ENCODE results near the gene SKAP2. TPM values are rescaled to one million over a fixed set of nuclear protein-coding genes. Genes with fewer than 3 reads are reported as not detected.

Gene SKAP2
- total RNA-seq, 1 donor from 2014 or later, result 7.9 TPM

DNA sequence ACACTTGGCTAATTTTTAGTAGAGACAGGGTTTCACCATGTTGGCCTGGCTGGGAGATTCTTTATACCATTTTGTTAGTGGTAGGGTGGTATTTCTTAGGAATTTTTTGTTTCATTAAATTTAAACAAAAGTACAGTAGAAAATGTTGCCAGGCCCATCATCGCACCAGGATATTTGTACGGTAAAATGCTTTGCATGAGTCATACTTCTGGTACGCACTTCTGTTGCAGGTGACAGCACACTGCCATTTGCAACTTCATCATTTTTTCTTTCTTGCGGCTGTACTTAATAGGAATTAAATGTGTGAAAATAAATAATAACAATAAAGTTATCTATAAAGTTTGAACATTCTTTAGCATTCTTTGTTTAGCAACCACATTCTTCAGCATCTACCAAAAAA lies 195.6 kb downstream of the SKAP2 start:
- intact Hi-C loops (cut with micrococcal nuclease), result loop anchor here (5.0 to 10.0 kb wide), 4 partner anchors 172 to 592 kb away; partner anchors contain the start of genes CBX3, HNRNPA2B1 and SNX10

DNA sequence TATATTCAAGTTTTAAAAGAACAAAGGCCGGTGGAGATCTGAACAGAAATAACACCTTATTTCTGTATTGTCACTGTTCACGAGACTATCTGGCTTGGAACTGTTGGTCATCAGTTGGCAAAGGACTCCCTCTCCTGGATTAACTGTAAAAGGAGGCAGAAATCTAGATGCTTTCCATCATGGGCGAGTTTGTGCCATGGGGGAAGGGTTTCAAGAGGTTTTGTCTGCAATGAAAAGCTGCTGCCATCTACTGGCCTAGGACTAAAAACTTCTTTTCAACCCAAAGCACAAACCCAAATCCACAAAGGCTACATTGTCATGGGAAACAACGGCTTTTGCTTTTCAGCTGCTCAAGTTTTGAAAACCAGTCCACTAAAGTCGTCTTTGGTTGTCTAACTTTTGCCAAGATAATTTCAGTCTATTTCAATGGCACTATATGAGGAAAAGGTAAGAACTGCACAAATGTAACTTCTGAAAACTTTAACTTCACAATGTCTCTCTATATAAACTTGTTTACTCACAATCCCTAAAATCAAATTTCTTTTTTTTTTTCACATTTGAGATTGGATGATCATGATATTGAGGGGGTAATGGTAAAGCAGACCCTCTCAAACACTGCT lies 196.8 kb downstream of the SKAP2 start:
- intact Hi-C loops (cut with micrococcal nuclease), result loop anchor here (1.0 to 10.0 kb wide), 8 partner anchors 170 to 774 kb away; partner anchors contain the start of genes CBX3, HNRNPA2B1 and SNX10

DNA sequence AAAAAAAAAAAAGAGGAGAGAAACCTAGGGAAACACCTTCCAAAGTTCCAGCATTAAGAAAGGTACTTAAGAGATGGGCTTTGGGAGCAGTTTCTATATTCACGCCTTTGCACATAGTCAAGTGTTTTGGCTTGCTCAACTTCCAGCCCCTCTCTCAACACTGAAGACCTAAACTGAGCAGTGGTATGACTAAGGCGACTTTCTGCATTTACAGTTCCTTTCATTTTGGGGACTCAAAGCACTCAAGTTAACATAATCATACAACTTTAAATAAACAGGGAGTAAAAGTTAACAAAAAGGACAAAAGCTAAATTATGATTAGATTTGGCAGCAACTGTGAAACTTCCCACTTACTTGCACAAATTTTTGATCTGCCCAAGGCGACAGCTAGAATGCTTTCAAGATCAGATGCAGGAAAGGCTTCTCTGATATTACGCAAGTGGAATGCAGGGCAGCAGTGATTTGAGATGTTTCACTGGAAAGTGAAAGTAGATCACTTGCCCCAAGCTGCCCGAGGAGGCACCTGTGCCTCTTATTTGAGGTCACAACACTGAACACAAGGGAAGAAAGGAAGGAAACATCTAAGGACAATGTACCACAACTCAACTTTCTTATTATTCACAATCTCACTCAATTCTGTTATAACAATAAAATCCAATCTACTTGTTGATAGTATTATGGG lies 199.5 kb downstream of the SKAP2 start:
- intact Hi-C loops (cut with micrococcal nuclease), result loop anchor here (5.0 to 10.0 kb wide), 4 partner anchors 168 to 588 kb away; partner anchors contain the start of genes CBX3, HNRNPA2B1 and SNX10

DNA sequence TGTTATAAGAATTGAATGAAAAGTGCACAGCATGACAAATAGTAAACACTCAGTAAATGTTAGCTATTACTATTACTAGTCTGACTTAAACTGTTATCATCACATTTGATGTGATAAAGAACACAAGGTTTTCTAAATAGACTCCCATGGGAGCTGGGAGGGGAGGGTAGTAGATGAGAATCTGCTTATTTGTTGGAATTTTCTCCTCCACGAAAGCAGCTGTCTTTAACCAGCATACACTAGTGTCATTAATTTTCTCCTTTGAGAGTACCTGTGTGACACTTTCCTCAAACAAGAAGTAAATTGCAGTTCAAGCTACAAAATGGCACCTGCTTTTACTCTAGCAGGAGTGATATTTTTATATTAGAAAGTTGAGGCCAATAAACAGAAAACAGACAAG lies 200.1 kb downstream of the SKAP2 start:
- intact Hi-C loops (cut with micrococcal nuclease), result loop anchor here (10.0 kb wide), 1 partner anchor 369 kb away; the partner anchor contains the start of gene SNX10

DNA sequence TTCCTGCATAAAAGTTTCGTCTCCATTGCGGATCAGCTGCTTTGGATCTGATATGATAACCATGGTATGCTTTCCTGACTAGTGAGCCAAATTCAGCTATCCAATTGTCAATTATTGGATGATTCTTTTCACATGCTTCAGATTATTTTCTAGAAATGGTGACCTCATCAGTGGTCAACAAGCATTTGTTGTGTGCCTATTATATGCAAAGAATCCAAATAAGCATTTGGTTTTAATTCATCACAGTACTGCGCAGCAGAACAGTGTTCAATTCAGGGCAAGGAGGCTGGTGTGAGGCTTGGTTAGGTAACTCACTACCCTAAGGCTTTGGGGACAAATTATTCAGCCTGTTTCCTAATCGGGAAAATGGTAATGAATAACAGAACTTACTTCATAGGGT lies 200.5 kb downstream of the SKAP2 start:
- intact Hi-C loops (cut with micrococcal nuclease), result loop anchor here (10.0 kb wide), 1 partner anchor 369 kb away; the partner anchor contains the start of gene SNX10

DNA sequence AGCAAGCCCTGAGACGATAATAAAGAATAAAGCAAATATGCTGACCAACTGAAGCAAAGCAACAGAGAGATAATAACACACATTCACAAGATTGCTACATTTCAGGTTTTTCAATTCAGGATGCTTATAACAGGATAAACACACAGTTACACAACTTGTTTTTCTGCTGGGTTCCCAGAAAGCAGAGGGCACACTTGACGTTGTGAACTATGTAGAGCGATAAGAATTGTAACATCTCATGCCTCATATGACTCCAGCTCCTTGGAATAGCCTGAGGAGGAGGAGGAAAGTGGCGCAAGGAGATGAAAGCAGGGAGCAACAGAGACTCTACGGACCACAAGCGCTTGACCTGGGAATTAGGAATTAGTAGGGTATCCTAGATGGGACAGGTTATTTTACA lies 201.7 kb downstream of the SKAP2 start:
- intact Hi-C loops (cut with micrococcal nuclease), result loop anchor here (10.0 kb wide), 1 partner anchor 368 kb away; the partner anchor contains the start of gene SNX10

DNA sequence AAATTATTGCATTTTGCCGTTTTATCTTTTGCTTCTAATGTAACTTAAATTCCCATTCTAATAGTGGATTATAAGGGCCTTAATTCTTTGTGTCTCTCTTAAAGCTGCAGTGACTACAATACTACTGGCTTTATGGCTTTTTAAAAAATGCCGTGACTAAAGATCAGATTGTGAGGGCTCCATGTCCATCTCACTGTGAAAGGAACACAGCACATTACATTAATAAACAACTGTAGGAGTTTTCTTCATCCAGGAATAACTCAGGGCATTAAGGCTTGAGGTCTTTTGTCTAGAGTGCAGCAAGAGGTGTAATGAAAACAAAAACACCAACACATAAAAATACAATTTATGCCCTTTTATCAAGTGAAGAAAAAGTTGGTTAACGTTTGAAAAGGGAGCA lies 205.3 kb downstream of the SKAP2 start:
- intact Hi-C loops (cut with micrococcal nuclease), result no loop called here

DNA sequence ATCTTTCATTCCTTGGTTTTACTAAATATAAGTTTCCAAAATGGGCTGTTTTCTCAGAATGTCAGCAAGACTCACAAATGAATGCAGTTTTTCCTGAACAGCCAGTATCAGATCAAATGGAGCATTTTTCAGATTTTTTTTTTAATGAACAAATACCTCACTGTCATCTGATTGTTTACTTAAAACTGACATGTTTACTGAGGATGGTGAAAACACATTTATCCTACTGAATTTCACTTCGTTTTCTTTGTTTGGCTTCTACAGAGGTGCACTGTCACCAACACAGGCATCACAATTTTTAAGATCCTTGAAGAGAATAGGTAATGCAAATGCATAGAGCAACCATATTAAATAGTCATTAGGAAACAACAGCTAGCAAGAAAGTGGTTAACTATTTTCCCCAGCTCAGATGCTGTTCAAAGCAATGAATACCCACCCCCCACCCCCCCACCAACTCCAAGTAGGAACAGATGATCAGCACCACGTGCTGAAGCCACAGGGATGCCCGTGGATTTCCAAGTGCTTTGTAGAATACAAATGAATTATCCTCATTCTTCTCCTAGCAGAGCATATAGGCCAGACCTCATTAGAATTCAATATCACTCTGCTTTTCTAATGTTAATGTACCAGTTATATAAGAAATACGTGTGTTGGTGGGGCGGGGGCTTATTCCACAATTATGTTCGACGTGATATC lies 205.9 kb downstream of the SKAP2 start:
- intact Hi-C loops (cut with micrococcal nuclease), result no loop called here

DNA sequence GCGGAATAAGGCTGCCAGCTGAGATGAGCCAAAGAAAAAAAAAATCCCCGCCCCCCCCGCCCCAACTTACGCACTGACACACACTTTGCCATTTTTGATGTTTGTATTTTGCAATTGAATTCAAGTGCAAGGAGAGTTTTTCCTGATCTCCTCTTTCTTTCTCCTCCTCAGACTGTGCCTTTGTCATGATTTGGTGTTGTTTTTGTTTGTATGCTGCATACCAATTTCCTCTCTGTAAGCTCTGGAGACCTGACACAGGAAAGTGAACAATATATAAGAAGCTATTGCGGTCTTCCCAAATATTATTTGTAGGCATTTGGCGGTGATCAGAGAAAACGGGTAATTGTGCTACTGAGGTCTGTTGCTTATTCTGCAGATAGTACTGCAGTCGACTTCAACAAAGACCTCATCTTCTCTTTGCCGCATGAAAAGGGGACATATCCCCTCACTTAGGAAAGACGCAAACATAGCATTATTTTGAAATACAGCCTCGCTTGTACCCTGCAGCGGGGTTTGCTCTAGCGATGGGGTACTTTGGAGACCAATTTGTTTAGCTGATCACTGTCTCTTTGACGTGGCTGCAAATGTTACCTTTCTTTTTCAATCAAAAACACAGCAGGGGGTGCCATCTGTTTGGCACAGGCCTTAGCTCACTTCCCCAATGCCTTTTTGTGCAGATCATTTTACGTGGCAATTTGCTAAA lies 206.6 kb downstream of the SKAP2 start:
- intact Hi-C loops (cut with micrococcal nuclease), result no loop called here

DNA sequence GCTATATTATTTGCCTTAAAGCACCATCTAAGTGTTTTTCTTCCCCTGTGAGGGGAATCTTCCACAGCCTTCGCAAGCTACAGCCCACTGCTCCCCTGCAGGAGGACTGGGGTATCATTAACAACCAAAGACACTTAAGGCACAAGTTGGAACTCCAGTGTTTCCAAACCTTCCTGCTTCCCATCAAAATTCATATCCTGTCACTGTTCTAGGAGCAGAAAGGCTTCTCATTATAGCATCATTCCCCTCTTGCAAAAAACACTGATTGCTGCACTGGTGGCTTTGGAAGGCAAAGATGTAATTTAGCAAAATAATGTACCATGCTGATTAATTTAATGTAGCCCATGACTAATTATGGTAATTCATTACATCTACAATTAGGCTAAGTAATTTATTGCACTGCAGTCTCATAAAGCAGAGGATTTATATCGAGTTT lies 207.2 kb downstream of the SKAP2 start:
- intact Hi-C loops (cut with micrococcal nuclease), result no loop called here

DNA sequence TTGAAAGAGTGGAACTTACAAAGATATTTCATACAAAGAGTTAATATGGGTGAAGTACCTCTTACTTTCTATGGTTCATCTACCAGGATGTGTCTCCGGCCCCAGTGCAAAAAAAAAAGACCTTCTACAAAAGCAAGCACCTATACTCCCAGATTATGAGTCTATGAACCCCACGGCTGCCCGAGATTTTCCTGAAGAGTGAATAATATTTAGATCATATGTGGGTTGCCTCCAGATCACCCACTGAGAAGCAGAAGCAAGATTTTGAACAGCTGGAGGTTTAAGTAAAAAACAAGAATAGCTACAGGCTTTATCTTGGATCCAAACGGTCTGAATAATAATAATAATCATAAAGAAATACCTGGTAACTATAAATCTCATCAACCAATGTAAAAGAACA lies 207.7 kb downstream of the SKAP2 start:
- intact Hi-C loops (cut with micrococcal nuclease), result no loop called here

DNA sequence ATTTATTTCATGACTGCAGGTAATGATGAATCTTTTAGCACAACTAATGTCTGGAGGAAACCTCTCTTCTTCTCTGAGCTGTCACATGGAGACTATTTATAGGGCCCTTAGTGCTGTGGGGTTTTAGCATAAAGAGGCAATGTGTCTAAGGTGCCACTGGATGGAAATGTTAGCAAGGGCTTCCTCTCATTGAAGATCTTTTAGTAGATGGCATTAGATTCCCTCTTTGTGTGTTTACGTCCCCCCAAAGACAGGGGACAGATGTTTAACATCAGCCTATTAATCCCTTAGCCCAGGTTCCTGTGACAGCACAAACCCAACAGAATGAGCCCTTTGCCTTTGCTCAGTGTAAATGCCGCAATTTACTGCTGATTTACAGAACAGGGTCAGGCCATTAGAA lies 208.6 kb downstream of the SKAP2 start:
- intact Hi-C loops (cut with micrococcal nuclease), result no loop called here

DNA sequence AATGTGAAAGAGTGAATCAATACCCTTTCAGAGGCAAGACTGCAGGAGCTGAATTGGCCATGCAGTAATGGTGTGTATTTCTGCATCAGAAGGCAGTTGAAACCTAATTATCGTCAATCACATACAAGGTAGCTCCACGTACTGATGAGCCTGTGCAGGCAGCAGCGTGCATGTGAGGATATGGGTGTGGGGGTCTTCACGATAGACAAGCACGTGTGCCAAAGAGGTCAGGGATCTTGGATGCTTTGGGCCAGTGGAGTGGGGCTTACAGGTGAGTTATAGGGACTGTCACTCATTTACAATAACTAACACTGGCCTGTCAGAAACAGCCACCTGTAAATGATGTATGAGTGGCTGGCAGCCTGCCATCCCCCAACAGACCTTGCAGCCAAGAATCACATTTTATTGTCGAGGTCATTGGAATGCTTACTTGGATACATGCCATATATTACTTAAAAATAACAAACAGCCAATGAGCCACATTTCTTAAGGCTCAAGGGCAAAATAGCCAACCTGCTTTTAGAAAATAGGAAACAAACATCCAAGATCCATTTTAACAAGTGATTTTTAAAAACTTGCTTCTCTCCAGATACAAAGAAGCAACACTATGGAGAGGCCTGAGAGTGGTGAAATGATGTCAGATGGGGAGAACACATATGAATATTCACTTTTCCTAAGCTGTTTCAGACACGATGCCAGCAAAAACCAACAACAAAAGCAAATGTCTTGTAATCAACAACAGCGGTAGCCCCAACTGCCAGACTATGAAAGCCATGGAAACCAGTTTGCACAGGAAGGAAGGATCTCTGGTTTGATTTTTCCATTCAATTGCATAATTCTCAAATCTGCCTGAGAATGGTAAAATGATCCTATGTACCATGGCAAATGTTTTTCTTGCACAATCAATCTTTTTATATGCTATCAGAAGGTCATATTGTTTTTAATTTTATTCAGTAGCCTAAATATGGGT lies 210.7 kb downstream of the SKAP2 start:
- intact Hi-C loops (cut with micrococcal nuclease), result no loop called here

DNA sequence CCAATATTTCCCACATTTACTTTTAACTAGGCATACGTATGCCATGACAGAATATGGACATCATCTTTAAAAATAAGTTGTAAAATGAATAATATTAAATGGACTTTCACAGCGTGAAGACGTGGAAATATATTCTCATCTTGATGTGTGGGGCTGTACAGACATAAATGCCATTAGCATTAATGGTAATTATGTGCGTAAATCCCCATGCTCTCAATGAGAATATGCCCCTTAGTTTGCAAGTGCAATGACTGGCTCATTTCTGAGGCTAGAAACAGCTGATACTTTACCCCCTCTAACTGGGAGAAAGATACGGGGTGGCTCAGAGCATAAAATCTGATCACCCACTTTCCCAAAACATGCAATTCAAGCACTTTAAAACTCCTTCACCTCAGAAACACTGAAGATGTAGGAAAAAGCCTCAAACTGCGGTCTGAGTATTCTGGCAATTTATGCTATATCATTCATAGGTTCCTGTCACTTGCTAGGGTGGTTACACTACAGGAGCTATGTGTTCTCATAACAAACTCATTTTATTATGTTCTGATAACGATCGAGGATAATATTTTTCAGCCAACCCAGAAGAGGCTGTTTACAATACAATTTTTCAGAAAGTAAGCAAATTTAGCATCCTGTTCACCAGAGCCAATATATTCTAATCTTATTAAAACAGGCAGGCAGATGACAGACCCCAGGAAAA lies 211.8 kb downstream of the SKAP2 start:
- intact Hi-C loops (cut with micrococcal nuclease), result no loop called here

DNA sequence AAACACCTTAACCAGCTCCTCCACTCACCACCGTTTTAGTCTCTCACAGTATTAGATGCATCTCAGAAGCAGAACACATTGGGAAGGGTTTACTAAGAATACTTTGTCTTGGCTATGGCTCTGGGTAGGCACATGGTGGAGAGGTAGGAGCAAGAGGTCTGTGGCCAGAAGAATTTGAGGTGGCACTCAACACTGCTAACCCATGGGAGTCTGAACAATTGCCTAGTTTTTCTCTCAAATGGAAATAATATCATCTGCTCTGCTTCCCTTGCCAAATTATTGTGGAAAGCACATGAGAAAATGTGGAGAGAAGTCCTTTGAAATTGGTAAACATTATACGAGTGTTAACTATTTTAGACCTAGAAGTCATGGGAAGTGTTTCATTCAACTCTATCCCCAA lies 214.3 kb downstream of the SKAP2 start:
- intact Hi-C loops (cut with micrococcal nuclease), result no loop called here

DNA sequence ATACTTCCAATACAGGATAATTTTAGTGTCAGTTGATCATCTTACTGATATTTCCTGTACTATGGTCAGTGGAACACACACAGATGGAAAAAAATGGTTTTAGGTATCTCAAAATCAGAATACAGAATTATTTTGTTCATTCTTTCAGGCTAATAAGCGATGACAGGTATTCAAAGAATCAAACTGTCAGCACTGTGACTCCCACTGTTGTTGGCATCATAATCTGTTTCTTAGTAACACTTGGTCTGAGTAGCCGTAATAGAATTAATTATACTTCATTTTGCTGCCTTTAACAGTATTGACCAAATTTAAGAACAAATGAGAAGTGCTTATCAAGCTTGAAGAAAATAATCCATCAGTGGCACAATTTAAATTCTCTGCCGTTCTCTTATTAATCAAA lies 215.0 kb downstream of the SKAP2 start:
- intact Hi-C loops (cut with micrococcal nuclease), result no loop called here

DNA sequence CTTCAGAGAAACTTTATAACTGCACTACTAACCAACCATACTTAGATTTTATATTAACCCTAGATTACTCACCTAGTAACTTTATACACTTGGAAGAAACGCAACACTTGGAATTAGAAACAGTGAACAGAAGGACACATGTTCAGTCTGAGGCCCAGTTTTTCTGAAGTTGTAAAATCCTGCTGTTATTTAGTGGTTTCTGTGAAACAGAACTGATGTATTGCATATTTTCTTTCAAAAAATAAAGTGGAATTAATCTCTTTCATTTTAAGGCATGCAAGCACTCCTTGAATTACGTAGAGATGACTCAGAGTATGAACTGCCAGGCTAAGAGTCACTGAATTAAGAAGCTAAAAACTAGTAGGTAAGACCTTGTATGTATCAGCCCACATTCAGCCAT lies 215.8 kb downstream of the SKAP2 start:
- intact Hi-C loops (cut with micrococcal nuclease), result no loop called here

DNA sequence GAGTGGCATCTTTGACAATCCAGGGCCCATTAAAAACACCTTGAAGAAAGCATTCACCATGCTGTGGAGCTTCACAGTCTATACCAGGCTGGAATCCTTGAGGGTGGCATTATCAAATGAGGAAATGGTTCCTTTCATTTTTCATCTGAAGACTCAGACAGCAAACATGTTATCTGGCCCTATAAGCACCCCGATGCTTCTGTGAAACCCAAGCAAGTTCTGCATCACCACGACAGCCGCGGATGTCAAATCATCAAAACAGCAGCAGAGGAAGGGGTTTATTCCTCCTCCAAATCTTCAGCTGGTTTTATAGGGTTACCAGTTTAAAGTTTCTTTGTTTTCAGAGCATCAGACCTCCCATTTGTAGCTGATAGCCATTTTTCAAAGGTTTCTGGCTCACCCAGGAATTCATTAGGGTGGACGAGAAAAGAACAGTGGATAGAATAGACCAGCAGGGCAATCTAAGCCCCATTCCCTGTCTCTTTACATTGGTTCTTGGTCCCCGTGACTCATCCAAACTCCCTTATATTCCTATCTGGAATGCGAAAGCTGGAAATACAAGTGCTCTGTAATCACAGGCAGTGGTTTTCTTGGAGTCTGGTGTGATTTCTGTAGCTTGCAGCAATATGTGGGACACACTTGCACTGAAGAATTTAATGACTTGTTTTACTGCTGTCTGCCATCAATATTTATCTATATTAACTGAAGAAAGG lies 217.9 kb downstream of the SKAP2 start:
- intact Hi-C loops (cut with micrococcal nuclease), result no loop called here

DNA sequence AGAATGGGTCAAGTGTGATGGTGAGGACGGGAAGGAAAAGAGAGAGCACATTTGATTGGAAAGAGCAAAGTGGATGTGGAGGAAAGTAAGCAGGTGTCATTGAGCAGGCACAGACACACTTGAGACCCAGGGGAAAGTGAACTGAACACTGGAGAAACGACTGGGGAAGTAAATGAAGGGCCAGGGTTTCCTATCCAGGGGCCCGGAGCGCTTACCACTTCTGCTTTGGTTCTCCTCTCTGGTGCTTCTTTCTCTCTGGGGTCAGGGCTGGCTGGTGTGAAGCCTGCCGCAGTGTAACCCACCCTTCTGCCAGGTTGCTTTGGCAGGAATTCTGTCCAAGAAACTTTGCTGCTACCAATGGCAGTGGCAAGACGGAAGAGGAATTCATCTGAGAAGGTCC lies 219.3 kb downstream of the SKAP2 start:
- intact Hi-C loops (cut with micrococcal nuclease), result no loop called here
